ENCODE results near the gene TRIM14. TPM values are rescaled to one million over a fixed set of nuclear protein-coding genes. Genes with fewer than 3 reads are reported as not detected.

Gene TRIM14
- total RNA-seq, 1 experiment from 2014 or later = 12.5 TPM

- Histone ChIP-seq H2BK5ac (ENCODE audit: insufficient read length, low read length) (no peak overlapping the region), H2AFZ (ENCODE audit: low read length) (no peak overlapping the region), H2BK20ac (ENCODE audit: low read depth, low read length, poor library complexity, severe bottlenecking) (no peak overlapping the region), H3K23ac (ENCODE audit: insufficient read length, low read depth, low read length) (no peak overlapping the region), H3K18ac (ENCODE audit: insufficient read length, low read depth, low read length) (no peak overlapping the region), H3K4me1 (ENCODE audit: insufficient read depth, low read length) (no peaks in the 10 kb centered on the region), H3K27me3 (ENCODE audit: insufficient read depth, low read length) (no peaks in the 10 kb centered on the region), H2BK120ac (ENCODE audit: low read depth, low read length, poor library complexity, severe bottlenecking) (no peak overlapping the region), H3K56ac (ENCODE audit: insufficient read length, low read depth, low read length) (no peak overlapping the region), H2AK5ac (ENCODE audit: insufficient read length, low read length) (no peak overlapping the region), H2BK15ac (ENCODE audit: low read depth, low read length) (no peak overlapping the region), H4K91ac (ENCODE audit: insufficient read length, low read depth, low read length) (no peak overlapping the region), H4K8ac (replicated peaks; ENCODE audit: insufficient read length, low read depth, low read length) (no peak overlapping the region), H3K14ac (ENCODE audit: insufficient read depth, low read length) (no peak overlapping the region), H3K79me2 (ENCODE audit: insufficient read depth, low read length) (no peaks in the 10 kb centered on the region), H3K9me3 (ENCODE audit: control insufficient read depth, low read depth, low read length) (no peaks in the 10 kb centered on the region), H4K20me1 (ENCODE audit: control insufficient read depth, insufficient read depth, insufficient read length) (no peaks in the 10 kb centered on the region), H4K5ac (ENCODE audit: insufficient read length, low read depth, low read length) (no peak overlapping the region), H3T11ph (ENCODE audit: low read length) (no peak overlapping the region), H3K4ac (ENCODE audit: low read depth, low read length) (no peak overlapping the region), H3K79me1 (ENCODE audit: insufficient read depth, low read depth, low read length, poor library complexity, severe bottlenecking) (no peaks in the 10 kb centered on the region), H3K4me2 (ENCODE audit: insufficient read depth, insufficient read length, low read length) (no peak overlapping the region), H3K23me2 (ENCODE audit: insufficient read length, low read depth, low read length, poor library complexity, severe bottlenecking) (no peaks in the 10 kb centered on the region), H2BK12ac (ENCODE audit: insufficient read length, low read depth, low read length) (no peak overlapping the region), H3K27ac (ENCODE audit: insufficient read length, low read depth, low read length) (no peak overlapping the region), H3K9ac (ENCODE audit: extremely low read depth, insufficient read length, low read length) (no peak overlapping the region)
- DNase-seq = no peak
- Mint-ChIP-seq H3K4me3 (no peak overlapping the region), H3K27ac (no peak overlapping the region), H3K9me3 (no peaks in the 10 kb centered on the region), H3K27me3 (ENCODE audit: low read depth) (no peaks in the 10 kb centered on the region), H3K36me3 (ENCODE audit: insufficient read depth in 1 of 3, low read depth in 3 of 3) (peaks cover 9 to 18% (median 10%) of the 10 kb centered on the region in 3 experiments; a peak in 5 of 7 replicates), H3K4me1 (peaks cover 8 to 15% of the 10 kb centered on the region in 2 experiments)
- no peak for TF ChIP-seq CTCF (conservative IDR thresholded peaks at IDR 0.05)
- no CpG with 5 or more reads among the region's 12 CpGs for WGBS (ENCODE audit: extremely low coverage, insufficient read length, low lambda C conversion rate)
Measured at GRCh38 chr9:98134702-98135557, 15.9 kb upstream of the TRIM14 start.
